IMR-90 (cell line): ENCODE data around the gene KCNK3. TPM values are rescaled to one million over a fixed set of nuclear protein-coding genes. Genes with fewer than 3 reads are reported as not detected.

ENCODE experiments used
- ATAC-seq: fragments of 200-7000 bp; cut with Tn5 transposase; 2 replicates; pipeline ENCODE4 v1.9.1; 2020; ENCODE audit warnings: low read depth, mild to moderate bottlenecking, moderate library complexity
- BruUV-seq: library from RNA; stranded (reverse); fragments of 400-500 nt; replicated peaks from 2 replicates; lab custom pipeline; 2021; lab: Mats Ljungman, UMichigan
- CTCF ChIA-PET: fragments of 300-600 bp; formaldehyde crosslinking; extraction: SDS; loops from one replicate; lab custom pipeline; 2021; ENCODE audit warnings: antibody characterized with exemption; lab: Yijun Ruan, JAX
- POLR2A ChIA-PET: fragments of 300-600 bp; sonication (Branson Sonifier 250); formaldehyde crosslinking; loops from one replicate; lab custom pipeline; 2022; ENCODE audit warnings: antibody characterized with exemption; ENCODE audit not compliant: unreplicated experiment; lab: Charles Lee
- DNase-seq: peaks from one replicate; pipeline ENCODE4 v3.0.0; 2013
- H2AFZ ChIP-seq: replicated peaks from 2 replicates; pipeline ENCODE3; 2013; ENCODE audit warnings: low read length, mild to moderate bottlenecking; ENCODE audit not compliant: poor library complexity
- H2AK5ac ChIP-seq: 2 replicates; pipeline ENCODE4 v1.6.1; 2013; ENCODE audit warnings: low read depth, low read length, inconsistent platforms
- H2AK9ac ChIP-seq: replicated peaks from 2 replicates; pipeline ENCODE3; 2013; ENCODE audit warnings: mild to moderate bottlenecking, low read depth, low read length, moderate library complexity; ENCODE audit not compliant: poor library complexity
- H2BK120ac ChIP-seq: 2 replicates; pipeline ENCODE4 v1.6.1; 2013; ENCODE audit warnings: low read depth, low read length, inconsistent platforms
- H2BK15ac ChIP-seq: 3 replicates; pipeline ENCODE4 v1.6.1; 2013; ENCODE audit warnings: low read depth, low read length, inconsistent platforms
- H2BK20ac ChIP-seq: 2 replicates; pipeline ENCODE4 v1.6.1; 2013; ENCODE audit warnings: low read depth, mild to moderate bottlenecking, inconsistent platforms, low read length, moderate library complexity
- H2BK5ac ChIP-seq: 2 replicates; pipeline ENCODE4 v1.6.1; 2013; ENCODE audit warnings: mild to moderate bottlenecking, low read depth, low read length, inconsistent platforms; ENCODE audit not compliant: poor library complexity, severe bottlenecking
- H3K14ac ChIP-seq: replicated peaks from 2 replicates; pipeline ENCODE4 v1.6.1; 2013; ENCODE audit warnings: low read depth, low read length, inconsistent platforms
- H3K18ac ChIP-seq: 2 replicates; pipeline ENCODE4 v1.6.1; 2013; ENCODE audit warnings: low read depth, low read length, control low read depth
- H3K23ac ChIP-seq: 2 replicates; pipeline ENCODE4 v1.6.1; 2013; ENCODE audit warnings: low read depth, low read length, inconsistent platforms
- H3K27ac ChIP-seq: 2 replicates; pipeline ENCODE4 v1.5.1; 2013; ENCODE audit warnings: mild to moderate bottlenecking, control low read depth, low read length; ENCODE audit not compliant: insufficient read depth
- H3K27me3 ChIP-seq: 2 replicates; pipeline ENCODE4 v1.6.1; 2013; ENCODE audit warnings: low read length; ENCODE audit not compliant: control insufficient read depth, insufficient read depth
- H3K36me3 ChIP-seq: 2 replicates; pipeline ENCODE4 v1.6.1; 2013; ENCODE audit warnings: low read length, mixed read lengths; ENCODE audit not compliant: control insufficient read depth, insufficient read depth
- H3K4ac ChIP-seq: 2 replicates; pipeline ENCODE4 v1.6.1; 2013; ENCODE audit warnings: low read depth, low read length, inconsistent platforms
- H3K4me1 ChIP-seq: 2 replicates; pipeline ENCODE4 v1.6.1; 2013; ENCODE audit warnings: low read length, mixed read lengths; ENCODE audit not compliant: control insufficient read depth, insufficient read depth
- H3K4me2 ChIP-seq: 2 replicates; pipeline ENCODE4 v1.6.1; 2013; ENCODE audit warnings: low read depth, mild to moderate bottlenecking, control low read depth, low read length, moderate library complexity
- H3K4me3 ChIP-seq: 2 replicates; pipeline ENCODE4 v1.5.1; 2013; ENCODE audit warnings: low read depth, mild to moderate bottlenecking, control low read depth, low read length, moderate library complexity; ENCODE audit not compliant: insufficient read depth
- H3K56ac ChIP-seq: 2 replicates; pipeline ENCODE4 v1.6.1; 2013; ENCODE audit warnings: low read length, inconsistent platforms; ENCODE audit not compliant: insufficient read depth; ENCODE audit errors: extremely low read depth
- H3K79me1 ChIP-seq, 2 experiments: 2 replicates each; pipeline ENCODE4 v1.6.1; 2013; ENCODE audit warnings: low read length in 2 of 2, inconsistent platforms in 1 of 2, low read depth in 1 of 2
- H3K9ac ChIP-seq: 2 replicates; pipeline ENCODE4 v1.6.1; 2013; ENCODE audit warnings: low read depth, low read length, control low read depth
- H3K9me1 ChIP-seq: 2 replicates; pipeline ENCODE4 v1.6.1; 2013; ENCODE audit warnings: low read length, inconsistent platforms; ENCODE audit not compliant: insufficient read depth
- H3K9me3 ChIP-seq: 2 replicates; pipeline ENCODE4 v1.6.1; 2013; ENCODE audit warnings: low read length; ENCODE audit not compliant: control insufficient read depth, insufficient read depth
- H4K20me1 ChIP-seq: 2 replicates; pipeline ENCODE4 v1.6.1; 2013; ENCODE audit warnings: low read length, inconsistent platforms; ENCODE audit not compliant: insufficient read depth
- H4K5ac ChIP-seq: 2 replicates; pipeline ENCODE4 v1.6.1; 2013; ENCODE audit warnings: mild to moderate bottlenecking, low read depth, low read length, control low read depth
- H4K8ac ChIP-seq, 2 experiments: 2 replicates each; pipeline ENCODE4 v1.6.1; 2013; ENCODE audit warnings: low read depth in 2 of 2, low read length in 2 of 2, control low read depth in 1 of 2, inconsistent platforms in 1 of 2
- H4K91ac ChIP-seq: 2 replicates; pipeline ENCODE4 v1.6.1; 2013; ENCODE audit warnings: low read depth, low read length, inconsistent platforms; ENCODE audit not compliant: insufficient read depth
- BHLHE40 ChIP-seq: fragments of 150-350 bp; IDR thresholded peaks from 2 replicates; pipeline ENCODE4 v1.6.1; 2016; ENCODE audit warnings: mild to moderate bottlenecking, low read depth, low read length
- CEBPB ChIP-seq: IDR thresholded peaks from 2 replicates; pipeline ENCODE4 v1.6.1; 2012; ENCODE audit warnings: low read depth, low read length, improper control_type of control experiment
- CHD1 ChIP-seq: IDR thresholded peaks from 2 replicates; pipeline ENCODE4 v1.6.1; 2012; ENCODE audit warnings: low read depth, low read length, improper control_type of control experiment
- ELK1 ChIP-seq: fragments of 150-350 bp; IDR thresholded peaks from 2 replicates; pipeline ENCODE4 v1.6.1; 2016; ENCODE audit warnings: low read depth, mild to moderate bottlenecking, low read length, moderate library complexity, borderline replicate concordance
- FOS ChIP-seq: fragments of 150-350 bp; IDR thresholded peaks from 2 replicates; pipeline ENCODE4 v1.6.1; 2016; ENCODE audit warnings: low read depth, low read length
- MAFK ChIP-seq: IDR thresholded peaks from 2 replicates; pipeline ENCODE4 v1.6.1; 2012; ENCODE audit warnings: low read depth, low read length, improper control_type of control experiment
- MAZ ChIP-seq: IDR thresholded peaks from 2 replicates; pipeline ENCODE4 v1.6.1; 2012; ENCODE audit warnings: low read depth, mild to moderate bottlenecking, low read length, improper control_type of control experiment, moderate library complexity, borderline replicate concordance
- MXI1 ChIP-seq: IDR thresholded peaks from 2 replicates; pipeline ENCODE4 v1.6.1; 2012; ENCODE audit warnings: low read depth, mild to moderate bottlenecking, low read length, moderate library complexity, borderline replicate concordance
- NFE2L2 ChIP-seq: fragments of 150-350 bp; IDR thresholded peaks from 2 replicates; pipeline ENCODE4 v1.6.1; 2016; ENCODE audit warnings: low read depth, mild to moderate bottlenecking, low read length
- POLR2A ChIP-seq: IDR thresholded peaks from 2 replicates; pipeline ENCODE4 v1.6.1; 2012; ENCODE audit warnings: mild to moderate bottlenecking, low read depth, low read length
- RAD21 ChIP-seq: IDR thresholded peaks from 2 replicates; pipeline ENCODE4 v1.6.1; 2012; ENCODE audit warnings: low read length, improper control_type of control experiment
- RCOR1 ChIP-seq: IDR thresholded peaks from 2 replicates; pipeline ENCODE4 v1.6.1; 2012; ENCODE audit warnings: mild to moderate bottlenecking, low read length, improper control_type of control experiment; ENCODE audit not compliant: insufficient replicate concordance
- RFX5 ChIP-seq: IDR thresholded peaks from 2 replicates; pipeline ENCODE4 v1.8.0; 2012; ENCODE audit warnings: low read depth, mild to moderate bottlenecking, low read length, moderate library complexity
- SMC3 ChIP-seq: fragments of 150-350 bp; IDR thresholded peaks from 2 replicates; pipeline ENCODE4 v1.6.1; 2016; ENCODE audit warnings: low read depth, mild to moderate bottlenecking, antibody characterized with exemption, low read length, moderate library complexity
- USF2 ChIP-seq: fragments of 150-350 bp; IDR thresholded peaks from 2 replicates; pipeline ENCODE4 v1.6.1; 2017; ENCODE audit warnings: mild to moderate bottlenecking, antibody characterized with exemption, low read length, low read depth
- WGBS, 2 experiments: methylation state at CpG; one replicate each; pipeline versions ENCODE4 v1.1.5 to v1.1.7; 2013; ENCODE audit warnings: missing lambda C conversion rate in 2 of 2; ENCODE audit not compliant: insufficient read length in 1 of 2; ENCODE audit errors: extremely low coverage in 2 of 2; 5-methylcytosine and 5-hydroxymethylcytosine counted together
- dilution Hi-C: fragments of 300-500 bp; cut with HindIII; formaldehyde crosslinking; loops from one replicate; pipeline ENCODE4 v1.14.3; 2018; ENCODE audit warnings: low sequenced_read_pairs; ENCODE audit not compliant: unreplicated experiment
- in situ Hi-C: fragments of 300-500 bp; cut with MboI; formaldehyde crosslinking; loops from 3 replicates; pipeline ENCODE4 v1.14.3; 2019; ENCODE audit warnings: low sequenced_read_pairs, inconsistent platforms, mixed read lengths
- intact Hi-C: fragments of 100-400 bp; cut with micrococcal nuclease; formaldehyde crosslinking; loops from 2 replicates; pipeline ENCODE4 v1.10.0; 2022
- polyA plus RNA-seq, 3 experiments: library from polyadenylated mRNA; depleted of rRNA; stranded (reverse); fragments of >200 nt; gene quantifications; 2 replicates each; pipeline ENCODE4 v1.2.3, GENCODE V29; 2012; ENCODE audit warnings: low replicate concordance in 1 of 3
- total RNA-seq: library from RNA; depleted of rRNA; stranded (reverse); fragments of >200 nt; gene quantifications from 2 replicates; pipeline ENCODE4 v1.2.3, GENCODE V29; 2012
- TF ChIP-seq, protein P1 (sequence below): conservative IDR thresholded peaks from 2 replicates; pipeline ENCODE4 v1.5.1; 2012; ENCODE audit warnings: mild to moderate bottlenecking, low read depth, low read length, improper control_type of control experiment

KCNK3 gene
- total and polyA plus RNA-seq, 2 of the 4 experiments (the other 2 are of a cell fraction) = under 0.01 to 0.03 TPM

GRCh38 chr2:26672112-26672817 is 20.3 kb upstream of the KCNK3 start:
- intact Hi-C loops (no loop called here), in situ Hi-C loops (no loop called here), dilution Hi-C loops (no loop called here)
- Histone ChIP-seq H3K27ac (no peak overlapping the region), H3K4me1 (no peaks in the 10 kb centered on the region), H4K8ac (no peak overlapping the region), H2BK15ac (no peak overlapping the region), H3K27me3 (peaks cover 57% of the 10 kb centered on the region), H4K20me1 (no peaks in the 10 kb centered on the region), H2BK20ac (no peak overlapping the region), H3K4ac (no peak overlapping the region), H3K14ac (no peak overlapping the region), H4K5ac (no peak overlapping the region), H2AK5ac (no peak overlapping the region), H3K9ac (no peak overlapping the region), H3K79me1 (no peaks in the 10 kb centered on the region), H2BK5ac (no peak overlapping the region), H3K18ac (no peak overlapping the region), H3K9me1 (no peaks in the 10 kb centered on the region), H3K56ac (no peak overlapping the region), H3K4me2 (no peak overlapping the region), H2AFZ (no peak overlapping the region), H3K4me3 (no peak overlapping the region), H4K91ac (no peak overlapping the region), H3K36me3 (no peaks in the 10 kb centered on the region), H2AK9ac (no peak overlapping the region), H3K23ac (no peak overlapping the region), H2BK120ac (no peak overlapping the region), H3K9me3 (no peaks in the 10 kb centered on the region)
- no TSS peak for BruUV-seq
- TF ChIP-seq FOS (no peak), NFE2L2 (no peak), RAD21 (no peak), ELK1 (no peak), RCOR1 (no peak), CHD1 (no peak), MAZ (no peak), SMC3 (no peak), RFX5 (no peak), MAFK (no peak), USF2 (no peak), MXI1 (no peak), BHLHE40 (no peak), CEBPB (no peak), POLR2A (no peak)
- TF ChIP-seq, protein P1, sequence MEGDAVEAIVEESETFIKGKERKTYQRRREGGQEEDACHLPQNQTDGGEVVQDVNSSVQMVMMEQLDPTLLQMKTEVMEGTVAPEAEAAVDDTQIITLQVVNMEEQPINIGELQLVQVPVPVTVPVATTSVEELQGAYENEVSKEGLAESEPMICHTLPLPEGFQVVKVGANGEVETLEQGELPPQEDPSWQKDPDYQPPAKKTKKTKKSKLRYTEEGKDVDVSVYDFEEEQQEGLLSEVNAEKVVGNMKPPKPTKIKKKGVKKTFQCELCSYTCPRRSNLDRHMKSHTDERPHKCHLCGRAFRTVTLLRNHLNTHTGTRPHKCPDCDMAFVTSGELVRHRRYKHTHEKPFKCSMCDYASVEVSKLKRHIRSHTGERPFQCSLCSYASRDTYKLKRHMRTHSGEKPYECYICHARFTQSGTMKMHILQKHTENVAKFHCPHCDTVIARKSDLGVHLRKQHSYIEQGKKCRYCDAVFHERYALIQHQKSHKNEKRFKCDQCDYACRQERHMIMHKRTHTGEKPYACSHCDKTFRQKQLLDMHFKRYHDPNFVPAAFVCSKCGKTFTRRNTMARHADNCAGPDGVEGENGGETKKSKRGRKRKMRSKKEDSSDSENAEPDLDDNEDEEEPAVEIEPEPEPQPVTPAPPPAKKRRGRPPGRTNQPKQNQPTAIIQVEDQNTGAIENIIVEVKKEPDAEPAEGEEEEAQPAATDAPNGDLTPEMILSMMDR = no peak
- WGBS, 2 experiments = 40% methylated on average over 1 of the region's 11 CpGs; no CpG with 5 or more reads in 1 of the 2 experiments
- DNase-seq = no peak
- ChIA-PET CTCF (no interaction called here), POLR2A (no interaction called here)
- ATAC-seq = no peak
